Cerebellar nuclear complex (tissue), 1 donor: ENCODE measurements around the gene SOX8.

Experiments used
- DNase-seq, 2 experiments: peaks; one replicate each; lab custom pipeline; 2025; lab: John Stamatoyannopoulos, UW

The SOX8 gene

DNA sequence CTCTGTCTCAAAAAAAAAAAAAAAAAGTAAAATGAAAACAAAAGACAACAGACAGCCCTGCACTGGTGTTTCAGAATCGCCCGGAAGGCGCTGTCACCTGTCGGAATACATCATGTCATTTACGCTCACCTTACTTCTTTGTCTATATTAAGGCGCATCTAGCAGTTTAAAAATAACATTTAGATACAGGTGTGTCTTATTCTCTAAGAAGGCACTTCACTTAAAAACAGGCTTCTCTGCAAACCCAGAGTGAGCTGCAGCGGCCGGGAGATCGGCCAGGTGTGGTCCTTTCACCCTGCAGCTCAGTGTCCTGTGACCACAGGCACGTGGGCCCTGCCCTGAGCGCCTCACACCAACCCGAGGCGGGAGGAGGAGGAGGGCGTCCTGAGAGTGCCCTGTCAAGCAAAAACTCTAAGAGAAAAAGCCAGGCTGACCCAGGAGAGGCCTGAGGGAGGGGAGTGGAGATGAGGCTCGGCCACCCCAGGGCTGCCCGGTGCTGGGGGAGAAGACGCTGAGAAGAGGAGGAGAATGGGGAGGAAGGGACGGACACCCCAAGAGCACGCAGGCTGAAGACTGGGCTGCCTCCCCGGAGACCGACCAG lies 7.5 kb upstream of the SOX8 start:
- DNase-seq: no peak

DNA sequence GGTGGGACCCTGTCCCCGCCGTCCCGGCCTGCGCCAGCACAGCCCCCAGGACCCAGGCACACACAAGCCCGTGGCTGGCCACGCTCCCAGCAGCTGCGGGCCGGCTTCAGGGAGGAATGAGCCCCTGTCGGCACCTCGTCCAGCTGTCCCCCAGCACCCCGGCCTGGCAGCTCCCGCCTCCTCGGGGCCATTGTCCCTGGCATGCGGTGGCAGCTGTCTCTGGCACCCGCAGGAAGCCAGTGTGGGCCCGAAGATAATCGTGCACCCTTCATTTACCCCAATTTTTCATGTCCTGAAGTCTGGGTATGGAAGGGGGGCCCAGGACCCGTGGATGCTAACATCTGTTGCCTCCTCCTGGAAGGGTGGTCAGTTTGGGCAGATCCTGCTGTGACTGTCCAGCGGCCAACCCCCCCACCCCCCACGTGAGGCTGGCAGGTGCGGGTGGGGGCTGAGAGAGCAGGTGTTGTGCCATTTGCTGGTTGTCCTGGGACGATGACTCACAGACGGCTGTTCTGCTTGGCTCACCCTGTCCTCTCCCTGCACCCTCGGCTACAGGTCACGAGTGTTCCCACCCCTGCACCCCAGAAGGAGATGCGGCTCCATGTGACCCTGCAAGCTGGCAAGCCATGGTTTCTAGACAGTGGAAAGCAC lies 6.8 kb upstream of the SOX8 start:
- DNase-seq: no peak

DNA sequence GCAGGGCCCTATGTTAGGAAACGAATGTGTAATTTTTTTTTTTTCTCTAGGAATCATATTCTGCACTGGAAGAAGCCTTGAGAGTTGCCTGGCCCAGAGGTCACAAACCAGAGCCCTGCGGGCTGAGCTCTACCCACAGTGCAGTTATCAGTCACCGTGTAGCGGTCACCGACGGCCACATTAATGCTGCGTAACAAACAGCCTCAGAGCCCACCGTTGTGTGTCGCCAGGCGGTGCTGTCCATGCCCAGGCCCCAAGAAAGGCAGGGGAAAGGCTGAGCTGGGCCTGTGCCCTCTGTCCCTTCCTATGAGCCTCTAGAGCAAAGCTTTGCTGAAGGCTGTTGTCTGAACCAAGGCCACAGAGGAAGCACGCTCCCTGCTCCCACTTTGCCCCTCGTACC lies 6.3 kb upstream of the SOX8 start:
- DNase-seq: no peak

DNA sequence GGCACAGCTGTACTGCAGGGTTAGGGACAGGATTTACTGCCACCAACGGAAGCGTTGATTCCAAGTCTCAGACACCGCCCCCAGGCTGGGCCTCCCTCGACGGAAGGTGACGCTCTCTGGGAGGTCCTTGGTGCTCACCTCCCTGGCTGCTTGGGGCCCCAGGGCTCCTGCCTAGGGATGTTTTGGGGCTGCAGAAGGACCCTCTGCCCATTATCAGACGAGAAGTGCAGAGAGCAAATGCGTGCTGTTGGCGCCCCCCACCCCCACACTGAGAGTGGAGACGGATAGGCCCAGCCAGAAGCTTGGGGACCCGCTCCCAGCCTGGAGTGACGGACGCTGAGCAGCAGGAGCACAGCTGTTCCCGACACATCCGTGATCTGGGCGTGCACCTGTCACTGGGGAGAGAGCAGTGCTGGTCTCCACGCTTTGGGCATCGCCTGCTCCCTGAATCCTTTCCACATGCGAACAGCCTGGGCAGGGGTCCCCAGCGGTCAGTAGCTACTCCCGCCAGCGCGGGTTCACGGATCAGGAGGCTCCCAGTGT lies 5.1 kb upstream of the SOX8 start:
- no peak for DNase-seq

DNA sequence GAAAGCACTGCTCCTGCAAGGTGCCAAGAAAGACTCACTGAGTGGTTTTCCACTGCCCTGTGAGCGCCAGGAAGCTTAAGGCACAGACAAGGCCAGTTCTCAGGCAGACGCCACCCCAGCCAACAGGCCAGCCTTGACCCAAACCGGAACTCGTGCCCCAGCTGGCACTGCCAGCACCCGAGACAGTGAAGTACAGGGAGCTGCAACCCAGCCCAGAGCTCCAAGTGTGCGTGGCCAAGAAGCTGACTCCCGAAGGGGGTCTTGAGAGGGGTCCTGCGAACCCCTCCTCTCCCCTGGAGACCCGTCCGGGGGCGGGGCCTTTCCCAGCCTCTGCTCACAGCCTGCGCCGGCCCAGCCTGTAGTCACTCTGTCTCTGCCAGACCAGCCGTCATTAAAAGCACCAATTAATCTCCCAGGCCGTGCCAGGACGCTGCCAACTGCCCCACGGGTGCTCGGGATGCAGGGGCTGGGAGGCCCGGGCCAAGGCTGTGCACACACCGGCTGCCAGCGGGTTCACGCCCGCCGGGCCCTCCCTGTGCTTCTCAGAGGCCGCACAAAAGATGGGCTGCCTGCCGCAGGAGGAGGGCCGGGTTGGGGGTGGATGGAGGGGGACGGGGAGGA lies 4.4 kb upstream of the SOX8 start:
- DNase-seq: no peak

DNA sequence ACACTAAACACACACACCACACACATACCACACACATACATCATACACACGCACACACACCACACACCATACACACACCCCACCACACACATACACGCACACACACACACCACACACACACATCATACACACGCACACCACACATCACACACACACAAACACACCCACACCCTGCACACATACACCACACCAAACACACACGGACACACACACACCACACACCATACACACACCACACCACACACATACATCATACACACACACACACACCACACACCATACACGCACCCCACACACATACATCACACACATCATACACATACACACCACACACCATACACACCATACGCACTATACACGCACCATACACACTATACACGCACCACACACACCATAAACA lies 3.7 kb upstream of the SOX8 start:
- DNase-seq: no peak

DNA sequence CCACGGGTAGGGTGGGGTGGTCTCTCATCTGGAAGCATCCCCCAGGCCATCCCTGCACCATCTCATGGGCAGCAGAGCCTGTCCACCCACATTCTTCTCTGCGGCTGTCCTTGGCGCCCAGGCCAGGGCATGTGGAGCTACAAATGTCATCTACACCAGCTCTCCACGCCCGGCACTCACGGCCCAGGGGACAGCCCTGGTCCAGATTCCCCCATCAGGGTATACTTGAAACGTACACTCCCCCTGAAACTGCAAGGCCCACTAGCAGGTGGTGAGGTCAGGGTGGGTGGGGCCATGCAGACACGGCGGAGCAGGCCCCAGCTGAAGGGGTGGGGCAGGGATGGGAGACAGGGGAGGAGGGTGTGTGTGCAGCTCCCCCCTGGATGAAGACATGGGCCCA lies 3.2 kb upstream of the SOX8 start:
- DNase-seq: no peak

DNA sequence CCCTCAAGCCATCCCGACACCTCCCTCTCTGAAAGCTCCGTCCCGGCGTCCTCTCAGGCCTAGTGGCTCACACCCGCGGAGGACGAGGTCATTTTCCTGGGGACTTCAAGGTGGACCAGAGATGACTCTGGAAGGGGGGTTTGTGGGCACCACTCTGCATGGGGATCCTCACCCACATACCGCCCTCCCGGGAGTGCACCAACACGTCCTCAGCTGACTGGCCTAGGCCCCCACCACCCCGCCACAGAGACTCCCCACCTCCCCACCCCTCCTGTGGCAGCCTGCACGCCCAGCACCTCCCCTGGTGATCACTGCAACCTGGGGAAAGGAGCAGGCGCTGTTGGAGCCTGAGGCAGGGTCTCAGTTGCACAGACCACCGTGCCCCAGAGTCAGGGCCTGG lies 2.4 kb upstream of the SOX8 start:
- no peak for DNase-seq

DNA sequence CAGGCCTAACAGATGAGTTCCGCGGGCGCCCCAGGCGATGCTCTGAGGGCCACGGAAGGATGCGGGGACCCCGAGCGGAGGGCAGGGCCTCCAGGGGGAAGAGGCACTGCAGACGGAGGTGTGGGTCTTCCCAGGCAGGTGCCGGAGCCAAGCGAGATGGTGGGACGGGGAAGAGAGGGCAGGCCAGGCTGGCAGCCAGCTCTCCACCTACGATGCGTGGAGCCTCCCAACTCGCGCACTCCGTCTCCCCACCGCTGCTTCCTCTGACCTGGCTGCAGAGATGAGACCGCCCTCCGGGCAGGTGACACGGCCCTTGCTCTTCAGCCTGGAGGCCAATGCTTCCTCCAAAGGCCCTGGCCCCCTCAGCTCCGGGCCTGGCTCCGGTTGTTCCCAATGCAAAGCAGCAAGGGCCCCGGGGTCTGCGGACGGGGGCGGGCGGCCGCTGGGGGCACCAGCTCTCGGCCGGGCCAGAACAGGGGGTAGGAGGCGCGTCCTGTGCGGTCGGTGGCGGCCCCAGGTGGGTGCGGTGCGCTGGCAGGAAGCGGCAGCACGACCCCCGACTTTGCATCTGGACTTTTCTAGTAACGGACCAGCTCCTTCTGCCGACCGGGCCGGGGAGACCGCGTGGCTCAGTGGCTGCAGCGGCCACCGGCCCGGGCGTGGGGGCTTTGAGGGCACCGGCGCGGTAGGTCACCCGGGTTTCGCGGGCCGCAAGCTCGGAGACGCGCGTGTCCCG lies 1.5 kb upstream of the SOX8 start:
- no peak for DNase-seq

DNA sequence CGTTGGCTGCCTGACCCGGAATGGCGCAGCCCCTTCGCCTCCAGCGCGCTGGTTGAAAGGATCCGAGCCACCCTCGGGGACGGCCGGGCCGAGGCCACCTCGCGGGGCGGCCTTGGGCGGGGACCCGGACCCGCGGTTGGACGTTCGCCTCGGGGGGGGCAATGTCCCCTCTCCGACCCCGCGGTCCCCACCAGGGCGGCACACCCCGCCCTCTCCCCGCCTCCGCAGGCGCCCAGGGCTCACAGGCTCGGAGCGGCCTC lies 1.0 kb upstream of the SOX8 start:
- no peak for DNase-seq

DNA sequence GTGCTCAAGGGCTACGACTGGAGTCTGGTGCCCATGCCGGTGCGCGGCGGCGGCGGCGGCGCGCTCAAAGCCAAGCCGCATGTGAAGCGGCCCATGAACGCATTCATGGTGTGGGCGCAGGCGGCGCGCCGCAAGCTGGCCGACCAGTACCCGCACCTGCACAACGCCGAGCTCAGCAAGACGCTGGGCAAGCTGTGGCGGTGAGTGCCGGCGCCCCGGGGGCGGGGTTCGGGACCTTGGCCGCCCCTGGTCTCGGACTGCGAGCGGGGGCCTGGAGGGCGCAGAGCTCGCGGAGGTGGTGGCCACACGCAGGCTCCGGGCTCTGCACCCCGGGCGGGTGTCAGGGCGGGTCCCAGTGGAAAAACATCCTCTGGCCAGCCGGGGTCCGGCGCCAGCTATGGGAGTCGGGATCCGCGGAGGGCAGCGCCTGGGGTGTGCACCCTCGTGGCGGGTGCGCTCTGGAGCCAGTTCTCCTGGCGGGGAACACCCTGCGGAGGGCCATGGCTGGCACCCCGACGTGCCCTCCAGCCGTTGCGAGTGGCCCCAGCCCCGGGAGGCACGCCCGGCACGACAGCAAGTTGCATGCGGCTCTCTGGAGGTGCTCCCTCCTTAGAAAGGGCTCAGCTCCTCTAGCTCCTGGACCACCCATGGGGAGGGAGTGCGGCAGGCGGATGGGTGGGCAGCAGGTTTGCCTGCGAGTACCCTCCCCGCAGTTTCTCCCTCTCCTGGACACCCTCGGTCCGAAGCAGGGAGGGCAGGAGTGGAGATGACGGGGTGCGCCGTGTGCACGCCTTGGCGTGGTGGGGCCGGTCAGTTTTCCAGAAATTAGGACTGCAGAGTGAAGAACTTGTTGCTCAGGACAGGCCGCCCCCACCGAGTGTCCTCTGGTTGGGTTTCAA lies 824 bp downstream of the SOX8 start:
- no peak for DNase-seq

DNA sequence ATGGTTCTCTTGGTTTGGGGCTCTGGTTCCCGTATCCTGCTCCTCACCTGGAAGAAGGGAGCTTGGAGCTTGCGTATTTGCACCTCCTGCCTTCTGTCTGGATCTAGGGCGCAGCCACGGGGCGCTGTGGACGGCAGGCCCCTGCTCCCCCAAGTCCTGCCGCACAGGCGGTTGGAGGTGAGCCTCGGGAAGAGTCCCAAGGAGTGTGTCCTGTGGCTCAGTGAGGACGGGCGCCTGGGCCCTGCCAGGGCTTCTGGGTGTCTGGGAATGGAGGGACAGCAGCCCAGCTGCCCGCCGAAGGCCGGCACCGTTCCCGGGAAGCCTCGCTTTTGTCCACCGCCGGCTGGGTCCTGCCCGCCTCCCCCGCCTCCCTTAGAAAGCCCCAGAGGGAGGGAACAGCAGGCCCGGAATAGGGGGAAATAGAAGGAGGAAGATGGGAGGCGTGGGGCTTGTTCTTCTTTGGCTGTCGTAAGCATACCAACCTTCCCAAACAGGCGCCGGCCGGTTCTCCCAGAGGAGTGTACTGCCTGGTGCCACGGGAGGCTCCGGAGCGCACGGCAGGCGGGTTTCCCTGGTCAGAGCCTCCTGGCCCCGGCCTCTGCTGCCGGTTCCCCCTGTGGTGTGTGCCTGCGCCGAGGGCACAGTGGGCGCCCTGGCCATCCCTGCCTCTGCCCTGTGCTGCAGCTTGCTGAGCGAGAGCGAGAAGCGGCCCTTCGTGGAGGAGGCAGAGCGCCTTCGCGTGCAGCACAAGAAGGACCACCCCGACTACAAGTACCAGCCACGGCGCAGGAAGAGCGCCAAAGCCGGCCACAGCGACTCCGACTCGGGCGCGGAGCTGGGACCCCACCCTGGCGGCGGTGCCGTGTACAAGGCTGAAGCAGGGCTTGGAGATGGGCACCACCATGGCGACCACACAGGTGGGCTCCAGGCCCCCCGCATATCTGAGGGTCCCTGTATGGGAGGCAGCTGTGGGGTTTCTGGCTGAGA lies 1.8 kb downstream of the SOX8 start:
- no peak for DNase-seq

DNA sequence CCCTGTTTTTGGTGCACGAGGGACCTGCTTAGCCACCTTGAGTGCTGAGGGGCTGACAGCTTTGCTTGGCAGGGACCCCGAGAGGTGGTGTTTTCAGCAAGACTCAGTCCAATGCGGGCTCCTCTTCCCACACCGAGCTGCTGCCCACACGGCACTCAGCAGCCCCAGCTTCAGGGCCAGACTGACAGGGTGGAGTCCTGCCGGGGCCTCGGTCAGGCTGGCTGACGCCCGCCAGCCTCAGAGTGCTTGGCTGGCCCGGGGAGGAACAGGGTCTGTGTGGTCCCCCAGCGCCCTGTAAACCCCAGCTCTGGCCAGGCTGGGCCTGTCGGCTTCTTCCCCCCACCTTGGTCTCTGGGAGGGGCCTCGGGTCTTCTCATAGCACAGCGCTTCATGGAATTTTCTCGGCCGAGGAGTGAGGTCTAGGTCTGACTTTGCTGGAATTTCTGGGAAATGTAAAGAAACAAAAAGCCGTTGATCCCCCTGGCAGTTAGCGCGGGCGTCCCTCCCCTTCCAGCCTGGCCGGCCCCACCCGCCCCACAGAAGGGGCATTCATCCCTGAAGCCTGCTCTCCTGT lies 2.6 kb downstream of the SOX8 start:
- DNase-seq: no peak

DNA sequence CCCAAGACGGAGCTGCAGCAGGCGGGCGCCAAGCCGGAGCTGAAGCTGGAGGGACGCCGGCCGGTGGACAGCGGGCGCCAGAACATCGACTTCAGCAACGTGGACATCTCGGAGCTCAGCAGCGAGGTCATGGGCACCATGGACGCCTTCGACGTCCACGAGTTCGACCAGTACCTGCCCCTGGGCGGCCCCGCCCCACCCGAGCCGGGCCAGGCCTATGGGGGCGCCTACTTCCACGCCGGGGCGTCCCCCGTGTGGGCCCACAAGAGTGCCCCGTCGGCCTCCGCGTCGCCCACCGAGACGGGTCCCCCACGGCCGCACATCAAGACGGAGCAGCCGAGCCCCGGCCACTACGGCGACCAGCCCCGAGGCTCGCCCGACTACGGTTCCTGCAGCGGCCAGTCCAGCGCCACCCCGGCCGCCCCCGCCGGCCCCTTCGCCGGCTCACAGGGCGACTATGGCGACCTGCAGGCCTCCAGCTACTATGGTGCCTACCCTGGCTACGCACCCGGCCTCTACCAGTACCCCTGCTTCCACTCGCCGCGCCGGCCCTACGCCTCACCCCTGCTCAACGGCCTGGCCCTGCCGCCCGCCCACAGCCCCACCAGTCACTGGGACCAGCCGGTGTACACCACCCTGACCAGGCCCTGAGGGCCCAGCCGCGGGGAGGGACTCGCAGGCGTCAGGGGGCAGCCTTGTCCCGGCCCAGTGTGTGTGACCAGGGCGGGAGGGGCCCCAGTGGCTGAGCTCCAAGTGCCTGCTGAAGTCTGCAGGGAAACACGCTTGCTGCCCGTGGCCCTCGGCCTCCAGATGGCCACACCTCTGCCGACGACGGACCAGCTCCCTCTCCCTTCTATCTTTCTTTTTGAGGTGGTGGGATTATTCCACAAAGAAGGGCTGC lies 3.4 kb downstream of the SOX8 start:
- DNase-seq: no peak

DNA sequence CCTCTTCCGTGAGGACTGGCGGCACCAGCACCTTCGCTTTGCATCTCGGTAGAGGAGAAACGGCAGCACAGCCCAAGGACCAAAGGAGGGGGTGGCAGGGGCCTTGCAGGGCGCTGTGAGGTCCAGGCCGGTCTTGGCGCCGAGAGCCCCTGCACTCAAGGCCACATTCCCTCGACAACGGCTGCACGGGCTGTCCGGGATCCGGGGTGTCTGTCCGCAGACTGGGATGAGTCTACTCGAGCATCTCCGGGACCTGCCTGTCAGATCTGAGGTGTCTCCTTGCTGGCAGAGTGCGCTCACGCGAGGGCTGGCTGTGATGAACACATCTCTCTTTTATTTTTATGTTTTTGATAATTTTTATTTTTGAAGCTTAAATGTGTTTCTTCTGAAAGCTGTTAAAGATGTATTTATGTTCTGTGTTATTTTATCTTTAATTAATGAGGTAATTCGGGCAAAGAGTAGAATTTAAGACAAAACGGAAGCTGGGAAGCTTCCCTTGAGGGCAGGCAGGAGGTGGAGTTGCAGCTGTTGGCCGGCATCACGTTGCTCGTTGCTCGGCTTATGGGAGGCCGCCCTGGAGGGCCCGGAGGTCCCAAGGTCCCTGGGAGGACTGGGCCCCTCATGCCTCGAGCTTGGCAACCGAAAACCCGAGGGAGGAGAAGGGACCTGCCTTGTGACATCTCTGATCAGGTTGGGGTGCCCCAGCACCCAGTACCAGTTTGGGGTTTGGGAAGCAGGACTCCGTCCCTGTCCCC lies 4.3 kb downstream of the SOX8 start:
- DNase-seq: no peak

DNA sequence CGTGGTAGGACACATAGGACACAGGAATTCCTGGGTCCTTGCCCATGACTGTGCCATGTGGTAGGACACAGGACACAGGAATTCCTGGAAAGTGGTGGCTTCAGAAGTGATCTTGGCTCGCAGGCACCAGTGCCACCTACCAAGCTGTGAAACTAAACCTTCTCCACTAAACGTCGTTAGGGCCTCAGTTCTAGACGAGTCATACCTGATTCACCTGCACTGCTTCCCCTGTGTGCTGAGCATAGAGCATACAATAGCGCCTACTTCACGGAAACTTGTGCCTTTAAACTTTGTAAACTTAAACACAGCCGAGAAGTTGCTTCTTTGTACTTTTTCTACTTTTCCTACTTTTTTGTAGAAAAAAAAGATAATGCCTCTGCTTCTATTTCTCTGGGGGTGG lies 4.8 kb downstream of the SOX8 start:
- no peak for DNase-seq

DNA sequence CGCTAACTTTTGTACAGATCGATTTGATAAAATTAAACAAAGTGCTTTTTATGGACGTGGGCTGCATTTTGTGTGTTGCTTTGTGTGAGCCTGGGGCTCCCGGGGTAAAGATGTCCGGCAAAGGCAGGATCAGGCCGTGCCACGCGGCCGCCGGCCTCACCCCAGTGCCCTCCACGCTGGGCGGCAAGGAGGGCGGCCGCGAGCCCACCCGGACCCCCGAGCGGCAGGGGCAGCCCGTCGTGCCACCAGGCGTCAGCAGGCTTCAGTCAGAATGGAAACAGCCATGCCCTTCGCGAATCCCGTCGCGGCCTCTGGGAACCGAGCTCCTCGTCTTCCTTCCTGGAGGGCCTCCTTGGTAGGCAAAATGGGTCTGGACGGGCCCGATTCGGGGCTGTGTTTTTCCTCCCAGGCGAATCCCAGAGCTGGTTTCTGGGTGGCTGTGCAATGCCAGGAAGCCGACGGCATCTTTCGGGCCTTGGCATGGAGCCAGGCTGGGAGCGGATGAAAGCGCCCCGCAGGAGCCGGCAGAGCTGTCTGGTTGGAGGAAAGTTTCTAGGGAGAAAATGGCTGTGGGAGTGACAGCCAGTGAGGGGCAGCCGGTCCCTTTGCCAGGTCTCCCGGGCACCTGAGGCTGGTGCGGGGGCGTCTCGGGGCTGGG lies 5.5 kb downstream of the SOX8 start:
- DNase-seq: no peak

DNA sequence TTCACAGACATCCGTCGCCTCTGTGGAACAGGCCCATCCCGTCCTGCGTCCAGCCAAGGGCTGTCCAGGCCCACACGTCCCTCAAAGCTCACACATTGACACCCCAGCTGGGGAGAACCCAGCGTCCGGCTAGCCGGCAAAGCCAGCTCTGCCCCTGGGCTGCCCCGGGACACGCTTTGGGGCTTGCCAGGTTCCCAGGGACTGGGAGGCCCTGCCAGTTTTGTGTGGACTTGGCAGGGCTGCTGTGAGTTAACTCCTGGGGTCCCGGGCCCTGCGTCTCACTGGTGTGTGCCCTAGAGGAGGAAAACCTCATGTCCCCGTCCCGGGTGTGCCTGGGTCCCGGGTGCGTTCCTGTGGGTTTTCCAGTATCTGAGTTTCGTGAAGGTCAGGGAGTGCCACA lies 6.3 kb downstream of the SOX8 start:
- DNase-seq: no peak
